HG03196 (cell line): ENCODE measurements around the gene GIPC1.

Experiments used
- ATAC-seq: cut with Tn5 transposase; IDR thresholded peaks from one replicate; pipeline ENCODE4 v1.9.1; 2021; ENCODE audit not compliant: unreplicated experiment

Gene GIPC1

DNA sequence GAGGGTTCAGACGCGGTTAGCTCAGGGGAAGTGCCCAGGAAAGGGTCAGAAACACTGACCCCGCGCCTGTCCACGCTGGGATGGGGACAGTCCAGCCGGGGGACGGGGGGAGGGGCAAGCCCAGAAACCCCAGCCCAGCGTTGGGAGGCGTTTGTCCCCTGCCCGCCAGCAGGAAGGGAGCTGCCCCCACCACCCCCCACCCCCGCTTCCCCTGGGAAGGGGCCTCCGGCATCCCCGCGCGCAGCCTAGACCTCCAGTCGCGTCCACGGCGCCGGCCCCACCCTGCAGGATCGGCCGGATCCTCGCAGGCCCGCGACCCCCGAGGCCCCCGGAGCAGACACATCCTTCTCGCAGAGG lies 277 bp downstream of the GIPC1 start:
- ATAC-seq = no peak

DNA sequence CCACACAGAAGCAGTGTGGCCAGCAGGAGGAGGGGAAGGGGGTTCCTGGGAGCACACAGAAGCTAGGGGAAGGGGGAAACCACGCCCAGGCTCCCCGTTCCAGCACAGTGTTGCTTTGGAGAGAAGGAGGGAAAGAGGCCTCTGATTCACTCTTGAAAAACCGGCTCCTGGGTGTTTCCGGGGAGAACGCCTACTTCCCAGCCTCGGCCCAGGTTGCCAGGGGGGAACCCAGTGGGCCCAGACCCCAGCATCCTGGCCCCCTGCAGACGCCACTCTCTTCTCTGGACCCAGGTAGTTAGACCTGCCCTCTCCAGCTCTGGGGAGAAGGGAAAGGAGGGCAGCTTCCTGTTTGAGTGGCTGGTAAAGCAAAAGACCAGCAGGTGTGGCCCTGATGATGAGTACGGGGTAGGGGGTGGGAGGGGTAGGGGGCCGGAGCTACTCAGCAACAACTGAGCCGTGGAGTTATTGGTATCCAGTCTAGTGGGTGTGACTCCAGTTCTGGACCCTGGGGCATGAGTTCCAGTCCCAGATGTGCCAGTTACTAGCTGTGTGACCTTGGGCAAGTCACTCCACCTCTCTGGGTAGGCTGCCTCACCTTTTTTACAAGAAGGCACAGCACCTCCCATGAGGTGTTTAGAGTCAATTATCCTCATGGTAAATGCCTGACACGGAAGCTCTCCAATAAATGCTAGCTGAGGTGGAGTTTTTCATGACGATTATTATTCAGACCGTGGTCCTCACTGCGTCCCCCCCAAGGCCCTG lies 836 bp downstream of the GIPC1 start:
- ATAC-seq = no peak

DNA sequence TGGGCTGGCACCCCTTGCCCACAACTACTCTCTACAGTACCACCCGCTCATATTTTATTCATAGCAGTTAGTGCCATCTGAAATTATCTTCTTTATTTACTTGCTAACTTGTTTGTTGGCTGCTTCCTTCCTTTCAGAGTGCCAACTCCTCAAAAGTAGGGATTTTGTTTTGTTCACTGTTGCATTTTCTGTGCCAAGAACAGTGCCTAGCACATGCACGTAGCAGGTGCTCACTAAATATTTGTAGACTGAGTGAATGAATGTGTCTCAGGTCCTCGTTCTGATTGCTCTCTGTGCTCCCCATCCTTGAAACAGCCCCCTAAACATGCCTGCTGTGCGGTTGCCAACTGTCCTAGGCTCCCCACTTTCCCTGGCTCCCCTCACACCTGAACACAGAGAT lies 1.5 kb downstream of the GIPC1 start:
- no peak for ATAC-seq

DNA sequence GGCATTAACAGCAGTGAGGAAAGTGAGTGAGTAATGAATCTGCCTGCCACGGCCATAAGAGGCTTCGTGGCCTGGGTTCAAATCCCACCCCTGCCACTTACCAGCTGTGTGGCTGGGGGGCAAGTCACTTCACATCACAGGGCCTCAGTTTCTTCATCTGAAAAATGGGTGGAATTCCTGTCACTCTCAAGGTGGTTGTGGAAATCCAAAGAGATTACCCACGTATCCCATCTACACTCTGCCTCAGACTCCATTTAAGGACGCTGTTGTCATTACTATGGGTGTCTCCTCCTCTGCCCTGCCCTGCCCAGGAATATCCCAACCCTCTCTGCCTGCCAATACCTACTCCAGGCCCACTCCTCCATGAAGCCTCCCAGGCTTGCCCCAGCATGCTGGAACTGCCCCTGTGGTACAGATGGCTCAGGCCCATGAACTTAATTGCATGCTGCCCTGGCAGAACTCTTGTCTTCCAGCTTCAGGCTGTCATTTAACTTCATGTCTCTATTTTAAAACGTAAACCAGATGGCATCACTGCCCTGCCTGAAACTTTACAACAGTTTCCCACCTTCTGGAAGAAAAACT lies 3.1 kb downstream of the GIPC1 start:
- ATAC-seq = no peak

DNA sequence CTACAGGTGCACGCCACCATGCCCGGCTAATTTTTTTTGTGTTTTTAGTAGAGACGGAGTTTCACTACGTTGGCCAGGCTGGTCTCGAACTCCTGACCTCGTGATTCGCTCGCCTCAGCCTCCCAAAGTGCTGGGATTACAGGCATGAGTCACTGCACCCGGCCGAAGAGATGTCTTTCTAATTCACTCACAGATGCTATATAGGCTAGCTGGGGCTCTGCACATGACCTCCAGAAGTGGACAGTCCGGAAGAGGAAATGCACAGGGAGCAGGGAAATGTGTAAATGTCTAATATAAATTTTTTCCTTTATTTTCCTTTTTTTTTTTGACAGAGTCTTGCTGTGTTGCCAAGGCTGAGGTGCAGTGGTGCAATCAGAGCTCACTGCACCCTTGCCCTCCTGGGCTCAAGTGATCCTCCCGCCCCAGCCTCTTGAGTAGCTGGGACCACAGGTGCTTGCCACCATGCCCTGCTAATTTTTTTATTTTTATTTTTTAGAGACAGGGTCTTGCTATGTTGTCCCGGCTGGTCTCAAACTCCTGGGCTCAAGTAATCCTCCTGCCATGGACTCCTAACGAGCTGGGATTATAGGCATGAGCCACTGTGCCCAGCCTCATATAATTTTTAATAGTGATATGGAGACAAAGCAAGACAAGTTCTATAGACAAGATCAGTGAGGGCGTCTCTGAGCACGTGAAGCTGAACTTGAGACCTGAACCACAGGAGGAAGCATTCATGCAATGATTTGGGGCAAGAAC lies 8.4 kb downstream of the GIPC1 start:
- no peak for ATAC-seq

DNA sequence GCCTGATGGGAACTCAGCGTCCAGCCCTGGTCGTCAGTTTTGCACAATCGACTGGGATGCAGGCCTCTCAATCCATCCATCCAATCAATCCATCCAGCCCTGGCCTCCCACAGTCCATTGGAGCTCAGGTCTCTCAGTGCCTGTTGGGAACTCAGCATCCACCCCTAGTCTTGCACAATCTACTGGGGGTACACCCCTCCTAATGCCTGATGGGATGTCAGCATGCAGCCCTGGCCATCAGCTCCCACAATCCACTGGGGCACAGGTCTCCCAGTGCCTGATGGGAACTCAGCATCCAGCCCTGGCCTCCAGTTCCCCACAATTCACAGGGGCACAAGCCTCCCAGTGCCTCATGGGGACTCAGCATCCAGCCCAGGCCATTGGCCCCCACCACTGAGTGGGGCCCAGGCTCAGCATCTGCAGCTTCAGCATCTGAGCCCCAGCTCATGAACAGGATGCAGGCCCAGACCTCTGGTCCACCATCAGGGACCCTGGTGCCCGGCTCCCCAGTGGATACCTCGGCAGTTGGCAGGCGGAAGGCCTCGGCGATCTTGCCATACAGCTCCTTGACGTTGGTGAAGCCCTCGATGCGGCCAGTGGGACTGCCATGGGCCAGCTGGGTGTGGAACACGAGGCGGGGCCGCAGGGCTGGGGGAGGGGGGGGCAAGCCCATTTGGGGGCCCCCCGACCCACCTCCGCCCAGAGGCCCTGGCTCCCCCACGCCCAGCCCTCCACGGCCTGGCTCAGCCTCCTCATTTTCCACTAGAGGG lies 13.6 kb downstream of the GIPC1 start:
- ATAC-seq = no peak

DNA sequence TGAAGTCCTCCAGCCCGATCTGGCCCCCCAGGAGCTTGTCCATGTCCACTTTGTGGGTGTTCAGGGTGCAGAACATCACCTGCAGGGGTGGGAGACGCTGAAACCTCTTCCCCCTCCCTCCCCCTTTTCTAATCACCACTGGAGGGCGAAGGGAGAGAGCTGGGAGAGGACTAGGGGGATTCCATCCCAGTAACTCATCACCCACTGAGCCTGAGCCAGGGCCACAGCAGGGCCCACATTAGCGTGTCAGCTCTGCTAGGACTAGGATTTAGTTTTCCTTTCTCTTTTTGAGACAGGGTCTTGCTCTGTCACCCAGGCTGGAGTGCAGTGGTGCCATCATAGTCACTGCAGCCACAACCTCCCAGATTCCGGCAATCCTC lies 15.2 kb downstream of the GIPC1 start:
- no peak for ATAC-seq

DNA sequence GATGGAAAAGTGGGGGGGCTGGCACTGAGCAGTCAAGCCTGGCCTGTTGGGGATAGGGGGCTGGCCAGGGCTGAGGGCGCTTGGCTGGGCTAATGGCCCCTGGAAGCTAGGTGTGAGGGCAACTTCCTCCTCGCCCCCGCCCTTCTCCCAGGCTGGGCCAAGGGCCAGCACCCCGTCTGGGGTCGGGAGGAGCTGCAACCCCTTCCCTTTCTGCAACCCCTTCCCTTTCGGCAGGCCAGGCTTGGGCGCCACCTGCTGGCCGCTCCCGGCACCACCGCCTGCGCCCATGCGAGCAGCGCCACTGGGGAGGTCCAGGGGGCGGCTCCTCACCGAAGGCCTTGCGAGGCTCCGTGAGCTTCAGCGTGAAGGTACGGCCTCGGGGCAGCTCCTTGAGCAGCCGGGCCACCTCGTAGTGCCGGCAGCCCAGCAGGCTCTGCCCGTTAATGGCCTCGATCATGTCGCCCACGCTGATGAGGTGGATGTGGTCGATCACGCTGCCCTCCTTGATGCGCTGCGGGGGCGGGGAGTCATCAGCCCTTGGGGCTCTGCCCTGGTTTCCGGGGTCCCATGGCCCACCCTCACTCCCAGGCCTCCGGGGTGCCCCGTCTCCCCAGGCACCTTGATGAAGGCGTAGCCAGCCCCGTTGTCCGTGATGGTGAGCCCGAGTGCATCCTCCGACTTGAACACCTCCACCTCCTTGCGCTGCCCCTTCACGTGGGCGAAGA lies 15.8 kb downstream of the GIPC1 start:
- ATAC-seq = no peak

DNA sequence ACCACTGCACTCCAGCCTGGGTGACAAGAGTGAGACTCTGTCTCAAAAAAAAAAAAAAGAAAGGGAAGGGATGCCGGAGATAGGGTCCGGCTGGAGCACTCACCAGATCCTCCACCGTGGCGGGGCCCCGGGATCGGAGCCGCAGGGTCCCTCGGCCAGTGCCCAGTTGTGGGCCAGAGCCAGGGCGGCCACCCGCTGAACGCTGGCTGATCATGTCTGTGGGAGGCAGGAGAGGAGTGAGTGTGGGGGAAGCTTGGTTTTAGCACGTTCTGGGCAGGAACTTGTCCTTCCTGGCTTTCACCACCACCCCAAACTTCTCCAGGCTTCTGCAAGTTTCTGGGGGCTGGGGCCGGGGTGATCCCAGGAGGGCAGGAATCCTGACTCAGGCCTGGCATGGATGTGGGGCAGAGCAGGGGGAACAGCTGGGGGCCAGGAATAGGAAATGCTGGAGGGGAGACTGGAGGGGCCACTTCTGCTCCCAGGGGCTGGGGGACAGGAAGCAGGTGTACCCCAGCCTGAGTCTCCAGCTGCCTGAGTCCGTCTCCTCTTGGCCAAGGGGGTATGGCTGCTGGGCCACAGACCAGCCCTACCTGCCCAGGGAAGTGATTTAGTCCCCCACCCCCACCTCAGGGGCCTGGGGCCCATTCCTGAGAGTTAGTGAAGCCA lies 16.5 kb downstream of the GIPC1 start:
- no peak for ATAC-seq

DNA sequence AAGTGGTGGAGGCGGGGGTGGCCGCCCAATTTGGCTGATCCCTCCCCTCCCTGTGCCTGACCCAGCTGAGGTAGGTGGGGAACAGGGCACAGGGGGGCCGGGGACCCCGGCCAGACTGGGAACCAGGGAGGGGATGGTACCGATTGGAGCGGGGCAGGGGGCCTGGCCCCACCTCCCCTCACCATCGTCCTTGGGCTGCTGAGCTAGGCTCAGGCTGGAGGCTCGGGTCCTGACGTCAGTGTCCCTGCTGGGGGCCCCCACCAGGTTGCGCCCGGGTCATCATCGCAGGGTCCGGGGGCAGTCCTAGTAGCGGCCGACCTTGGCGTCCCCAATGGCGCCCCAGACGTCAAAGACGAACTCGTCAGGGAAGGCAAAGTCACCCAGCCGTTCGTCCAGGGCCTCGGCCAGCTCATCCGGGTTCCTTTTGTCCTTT lies 17.8 kb downstream of the GIPC1 start:
- no peak for ATAC-seq

DNA sequence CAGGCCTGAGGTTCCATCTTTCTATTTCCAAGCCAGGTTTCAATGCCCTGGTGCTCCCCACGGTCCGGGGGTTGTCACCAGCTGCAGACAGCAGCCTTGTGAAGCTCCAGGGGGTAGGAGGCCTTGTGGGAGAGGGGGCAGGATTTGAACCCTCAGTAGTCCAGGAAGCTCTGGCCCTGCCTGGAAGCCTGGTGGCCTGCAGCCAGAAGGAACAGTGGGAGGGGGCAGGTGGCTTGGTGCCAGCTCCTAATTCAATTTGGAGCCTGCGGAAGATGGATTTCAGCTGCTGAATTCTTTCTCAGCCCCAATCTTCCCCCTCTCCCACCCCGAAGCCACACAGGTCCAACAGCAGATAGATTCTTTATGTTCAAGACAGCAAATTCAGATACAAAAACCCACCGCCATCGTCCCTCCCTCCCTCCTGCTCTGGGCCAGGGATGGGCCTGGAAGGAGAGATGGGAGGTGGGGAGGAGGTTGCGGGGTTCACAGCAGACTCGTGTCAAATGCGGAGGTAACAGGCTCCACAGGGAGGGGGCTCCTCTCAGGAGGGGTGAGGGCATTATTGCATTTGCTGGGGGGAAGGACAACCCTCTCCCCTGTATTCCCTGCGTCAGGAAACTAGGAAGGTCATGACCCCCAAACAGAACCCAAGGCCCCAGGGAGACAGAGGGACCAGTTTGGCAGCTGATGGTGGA lies 18.4 kb downstream of the GIPC1 start:
- ATAC-seq = no peak

DNA sequence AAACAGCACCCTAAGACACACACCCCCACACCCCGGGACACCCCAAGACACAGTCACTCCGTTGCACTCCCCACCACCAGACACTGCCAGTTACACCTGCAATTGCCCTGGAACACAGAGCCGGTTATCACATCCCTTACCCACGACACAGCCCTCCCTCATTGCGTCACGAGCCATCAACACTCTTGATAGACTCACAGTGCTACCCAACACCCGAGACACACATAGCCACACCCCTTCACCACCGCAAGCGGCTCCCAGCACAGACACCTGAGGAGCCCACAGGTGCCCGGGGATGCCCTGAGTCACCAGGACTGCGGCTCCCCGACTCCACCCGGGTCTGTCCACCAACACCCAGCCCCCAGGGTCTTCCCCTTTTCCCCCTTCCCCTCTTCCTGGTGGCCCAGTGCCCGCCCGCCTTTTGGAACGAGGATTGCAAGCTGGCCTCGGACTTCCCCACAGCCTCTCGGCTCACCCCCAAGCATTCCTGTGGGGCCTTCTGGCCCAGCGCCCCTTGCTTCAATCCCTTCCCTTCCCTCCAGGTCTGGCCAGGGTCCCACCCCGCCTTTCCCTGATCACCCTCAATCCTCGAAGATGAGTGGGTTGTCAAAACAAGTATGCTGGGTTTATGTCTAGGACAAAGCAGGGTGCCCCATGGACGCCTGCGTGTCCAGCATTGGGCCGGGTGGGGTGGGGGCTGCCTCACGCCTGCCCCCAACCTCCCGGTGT lies 19.1 kb downstream of the GIPC1 start:
- ATAC-seq = no peak

DNA sequence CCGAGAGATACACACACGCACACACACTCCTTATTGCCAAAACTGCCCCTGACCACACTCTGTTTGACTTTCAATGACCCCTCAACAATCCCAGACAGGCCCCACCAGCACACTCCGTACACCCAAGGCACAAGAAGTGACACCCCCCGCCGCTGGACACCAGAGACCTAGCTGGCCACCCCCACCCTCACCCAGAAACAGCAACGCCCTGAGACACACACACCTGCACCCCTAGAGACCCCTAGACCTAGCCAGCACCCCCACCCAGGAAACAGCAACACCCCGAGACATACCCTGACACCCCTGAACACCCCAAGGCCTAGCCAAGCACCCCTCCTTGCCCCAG lies 19.6 kb downstream of the GIPC1 start:
- no peak for ATAC-seq

DNA sequence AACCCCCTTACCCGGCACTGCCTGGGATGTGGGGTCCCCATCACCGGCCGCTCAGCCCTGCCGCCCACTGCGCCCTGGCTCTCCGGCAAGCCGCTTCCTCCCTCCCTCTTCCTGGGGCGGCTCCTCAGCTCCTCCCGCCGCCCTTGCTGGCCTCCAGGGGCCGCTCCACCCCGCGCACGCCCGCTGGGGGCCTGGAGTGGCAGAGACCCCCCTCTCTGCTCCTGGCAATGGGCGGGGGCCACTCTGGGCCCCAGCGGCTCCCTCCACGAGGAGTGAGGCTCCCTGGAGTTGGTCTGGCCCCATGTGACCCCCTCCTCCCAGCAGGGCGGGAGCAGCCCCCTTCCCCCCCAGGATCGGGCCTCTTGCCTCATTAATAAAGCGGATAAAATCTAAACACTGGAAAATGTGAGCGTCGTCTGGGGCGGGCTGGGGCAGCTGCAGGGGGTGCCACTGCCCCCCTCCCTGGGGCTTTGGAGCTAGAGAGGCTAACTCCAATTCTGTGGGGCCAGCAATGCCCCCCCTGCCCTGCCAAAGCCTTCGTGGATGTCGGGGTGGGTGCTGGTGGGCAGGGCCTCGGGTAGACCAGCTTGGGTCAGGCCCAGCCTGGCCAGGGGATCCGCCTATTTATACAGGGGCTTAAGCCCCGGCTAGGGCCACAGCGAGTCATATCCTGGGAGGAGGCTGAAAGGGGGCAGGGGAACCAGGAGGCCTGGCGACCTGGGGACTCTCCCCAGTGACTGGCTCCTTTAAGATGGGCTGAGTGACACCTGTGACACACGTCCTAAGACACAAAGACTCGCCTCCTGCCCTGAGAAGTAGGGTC lies 20.5 kb downstream of the GIPC1 start, which contains the start of gene PTGER1:
PTGER1 (minus strand) TSS at position 104 of the 823 bp plus-strand sequence. CDS start 1,034 bp downstream, outside the sequence.
- ATAC-seq = no peak

DNA sequence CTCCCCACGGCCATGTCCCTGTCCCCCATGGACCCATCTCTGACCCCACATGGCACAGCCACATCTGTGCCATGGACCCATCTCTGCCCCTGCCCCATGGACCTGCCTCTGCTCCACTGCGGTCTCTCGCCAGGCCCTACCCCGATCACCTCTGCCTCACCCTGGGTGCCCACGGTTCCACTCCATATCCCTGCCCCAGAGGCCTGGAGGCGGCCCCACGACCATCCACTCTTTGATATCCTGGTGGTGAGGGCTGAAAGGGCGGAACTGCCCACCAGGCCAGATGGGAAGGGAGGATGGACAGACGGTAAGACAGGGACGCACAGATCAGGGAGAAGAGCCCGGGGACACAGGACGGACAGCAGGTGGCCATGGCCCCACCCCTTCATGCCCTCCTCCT lies 21.1 kb downstream of the GIPC1 start:
- no peak for ATAC-seq

DNA sequence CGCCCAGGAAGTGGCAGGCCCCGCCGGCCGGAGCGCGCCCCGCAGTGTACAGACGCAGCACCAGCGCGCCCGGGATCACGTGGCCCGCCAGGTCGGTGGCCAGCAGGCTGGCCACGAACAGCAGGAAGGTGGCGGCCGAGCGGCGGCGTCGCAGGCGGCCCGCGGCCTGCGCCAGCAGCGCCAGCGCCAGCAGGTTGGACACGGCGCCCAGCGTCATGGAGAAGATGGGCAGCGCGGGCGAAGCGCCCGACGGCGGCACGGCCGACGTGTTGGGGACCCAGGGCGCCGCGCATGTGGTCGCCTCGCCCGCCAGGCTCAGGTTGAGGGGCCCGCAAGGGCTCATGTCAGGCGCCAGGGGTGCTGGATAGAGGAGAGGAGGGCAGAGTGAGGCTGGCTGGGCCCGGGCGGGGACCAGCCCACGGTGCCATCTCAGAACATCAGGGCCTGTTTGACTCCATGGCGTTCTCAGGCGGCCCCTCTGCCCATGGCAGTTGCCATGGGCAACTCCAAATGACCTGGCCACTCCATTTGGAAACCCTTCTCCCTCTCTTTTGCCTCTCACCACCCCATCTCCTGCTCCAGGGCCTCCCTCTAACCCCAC lies 21.8 kb downstream of the GIPC1 start:
- no peak for ATAC-seq

DNA sequence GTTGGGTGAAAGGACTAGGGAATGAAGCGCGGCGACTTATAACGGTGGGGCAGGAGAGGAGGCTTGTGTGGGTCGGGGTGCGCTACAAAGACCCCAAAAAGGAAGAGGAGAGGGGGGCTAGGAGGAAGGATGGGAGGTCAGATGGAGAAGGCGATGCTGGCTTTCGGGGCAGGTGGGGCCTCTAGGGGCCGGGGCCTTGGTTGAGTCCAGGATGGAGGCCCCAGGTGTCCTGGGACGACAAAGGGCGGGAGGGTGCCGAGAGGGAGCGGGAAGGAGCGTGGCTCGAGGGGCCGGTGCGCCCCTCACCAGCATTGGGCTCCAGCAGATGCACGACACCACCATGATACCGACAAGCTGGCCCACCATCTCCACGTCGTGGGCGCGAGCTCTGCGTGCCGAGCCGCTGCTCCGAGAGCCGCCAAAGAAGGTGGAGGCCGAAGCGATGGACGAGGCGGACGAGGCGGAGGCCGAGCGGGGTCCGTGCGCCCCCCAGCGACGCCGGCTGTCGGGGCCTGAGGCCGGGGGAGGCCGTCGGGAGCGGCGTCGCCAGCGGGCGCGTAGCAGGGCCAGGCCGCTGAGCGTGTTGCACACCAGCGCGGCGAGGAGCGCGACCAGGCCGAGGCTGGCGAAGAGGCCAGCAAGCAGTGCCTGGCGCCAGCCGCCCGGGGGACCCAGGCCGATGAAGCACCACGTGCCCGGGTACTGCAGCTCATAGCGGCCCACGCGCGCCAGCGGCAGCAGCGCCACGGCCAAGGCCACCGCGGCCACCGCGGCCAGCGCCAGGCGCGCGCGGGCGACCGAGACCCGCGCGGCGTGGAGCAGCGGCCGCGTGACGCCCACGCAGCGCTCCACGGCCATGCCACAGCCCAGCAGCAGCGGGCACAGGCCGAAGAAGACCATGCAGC lies 22.6 kb downstream of the GIPC1 start:
- ATAC-seq = no peak
